NCI-H1105 (cell line): ENCODE measurements around the gene CUL7.
"Not testable (repeated sequence)": the region's sequence is repeated elsewhere in the genome, so short reads cannot be mapped to it uniquely, and the experiment has no call there.

Experiments used
- DNase-seq: peaks from one replicate; lab custom pipeline; 2025; lab: John Stamatoyannopoulos, UW

Gene CUL7

DNA sequence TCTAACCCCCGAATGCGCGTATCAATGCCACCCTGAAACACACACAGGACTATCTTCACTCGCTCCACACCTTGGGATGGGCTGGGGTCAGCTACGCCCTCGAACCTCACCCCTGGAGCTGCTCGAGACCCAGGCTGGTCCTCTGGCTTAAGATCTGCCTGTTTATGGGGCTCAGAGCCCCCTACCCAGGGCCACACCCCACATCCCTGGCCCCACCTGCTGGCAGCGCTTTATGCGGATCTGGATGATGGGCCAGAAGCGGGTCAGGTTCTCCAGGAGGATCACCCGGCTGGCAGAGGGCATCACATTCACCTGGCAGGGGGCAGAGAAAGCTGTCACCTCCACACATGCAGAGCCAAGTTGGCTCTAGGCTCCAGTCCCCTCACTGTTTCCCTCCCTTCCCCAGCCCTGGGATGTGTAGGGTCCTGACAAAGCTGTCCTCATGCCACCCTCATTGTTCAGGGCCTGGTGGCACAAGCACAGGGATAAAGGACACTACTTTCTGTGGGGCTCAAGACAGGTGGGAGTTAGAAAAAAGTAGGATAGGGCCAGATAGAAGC lies 8.2 kb downstream of the CUL7 start:
- DNase-seq: no peak

DNA sequence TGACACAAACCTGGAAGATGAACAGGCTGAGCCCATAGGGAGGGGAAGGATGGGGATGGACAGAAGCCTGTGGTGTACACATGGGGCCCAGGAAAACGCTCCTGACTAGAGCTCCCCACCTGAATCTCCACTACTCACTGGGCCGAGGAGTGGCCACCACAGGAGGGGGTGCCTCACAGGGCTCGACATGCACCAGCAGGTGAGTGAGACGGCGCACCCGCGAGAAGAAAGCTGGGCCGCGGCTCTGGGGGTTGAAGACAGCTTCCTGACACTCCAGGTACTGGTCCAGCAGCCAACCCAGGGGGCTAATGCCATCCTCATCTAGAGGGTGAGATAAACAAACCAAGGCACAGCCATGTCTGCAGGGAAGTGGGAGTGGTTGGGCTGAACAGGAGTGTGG lies 10.3 kb downstream of the CUL7 start:
- no peak for DNase-seq

DNA sequence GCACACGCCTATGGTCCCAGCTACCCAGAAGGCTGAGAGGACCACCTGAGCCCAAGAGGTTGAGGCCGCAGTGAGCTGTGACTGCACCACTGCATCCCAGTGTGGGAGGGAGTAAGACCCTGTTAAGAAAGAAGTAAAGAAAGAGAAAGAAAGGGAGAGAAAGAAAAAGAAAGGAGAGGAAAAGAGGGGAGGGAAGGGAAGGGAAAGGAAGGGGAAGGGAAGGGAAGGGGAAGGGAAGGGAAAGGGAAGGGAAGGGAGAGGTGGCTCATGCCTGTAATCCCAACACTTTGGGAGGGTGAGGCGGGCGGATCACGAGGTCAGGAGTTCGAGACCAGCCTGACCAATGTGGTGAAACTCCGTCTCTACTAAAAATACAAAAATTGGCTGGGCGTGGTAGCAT lies 12.2 kb downstream of the CUL7 start:
- not testable (repeated sequence) for DNase-seq

DNA sequence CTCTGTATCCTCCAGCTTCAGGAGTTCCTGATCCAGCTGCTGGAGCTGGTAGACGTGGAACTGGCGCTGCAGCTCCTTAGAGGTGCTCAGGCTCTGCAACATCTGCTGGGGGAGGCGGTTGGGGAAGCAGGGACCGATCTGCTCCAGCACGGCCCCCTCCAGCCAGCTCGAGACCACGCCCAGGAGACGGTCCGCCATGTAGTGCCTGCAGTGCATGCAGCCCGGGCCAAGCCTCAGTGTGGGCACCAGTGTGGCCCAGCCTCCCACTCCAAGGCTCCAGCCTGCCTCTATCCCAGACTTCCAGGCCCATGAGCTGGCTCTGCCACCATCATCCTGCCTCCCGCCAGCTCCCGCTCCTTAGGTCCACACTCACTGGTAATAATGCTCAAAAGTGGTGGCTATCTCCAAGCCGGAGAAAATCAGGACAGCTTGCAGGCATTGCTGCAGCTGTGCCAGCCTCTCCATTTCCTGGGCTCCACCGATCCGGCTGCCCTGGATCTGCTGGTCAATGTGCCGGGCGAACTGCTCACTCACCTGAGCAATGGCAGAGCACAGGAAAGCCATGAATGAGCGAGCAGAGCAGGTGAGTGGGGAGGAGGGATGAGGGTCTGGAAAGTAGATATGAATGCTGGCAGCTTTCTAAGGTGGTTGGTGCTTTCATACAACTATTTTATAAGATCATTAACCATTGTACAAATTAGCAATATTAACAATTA lies 13.0 kb downstream of the CUL7 start:
- DNase-seq: no peak

- DNase-seq: no peak
Measured at GRCh38 chr6:43038727-43039126, 14.9 kb downstream of the CUL7 start.

DNA sequence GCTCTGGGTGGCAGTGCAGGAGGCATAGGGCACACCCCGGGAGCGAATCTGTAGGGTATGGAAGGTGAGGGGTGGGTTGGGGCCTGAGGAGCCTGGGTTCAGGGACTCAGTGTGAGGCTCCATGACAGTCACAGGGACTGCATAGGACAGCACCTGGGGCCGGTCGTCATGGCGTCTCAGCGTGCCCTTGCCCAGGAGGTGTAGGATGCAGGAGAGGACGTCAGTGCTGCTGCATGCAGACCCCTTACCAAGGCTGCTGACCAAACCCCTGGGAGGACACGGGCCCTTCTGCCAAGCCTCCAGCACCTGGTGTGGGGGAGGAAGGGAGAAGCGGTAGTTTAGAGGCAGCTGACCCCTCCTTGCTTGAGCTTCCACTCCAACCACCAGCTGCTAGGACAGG lies 15.9 kb downstream of the CUL7 start:
- no peak for DNase-seq

DNA sequence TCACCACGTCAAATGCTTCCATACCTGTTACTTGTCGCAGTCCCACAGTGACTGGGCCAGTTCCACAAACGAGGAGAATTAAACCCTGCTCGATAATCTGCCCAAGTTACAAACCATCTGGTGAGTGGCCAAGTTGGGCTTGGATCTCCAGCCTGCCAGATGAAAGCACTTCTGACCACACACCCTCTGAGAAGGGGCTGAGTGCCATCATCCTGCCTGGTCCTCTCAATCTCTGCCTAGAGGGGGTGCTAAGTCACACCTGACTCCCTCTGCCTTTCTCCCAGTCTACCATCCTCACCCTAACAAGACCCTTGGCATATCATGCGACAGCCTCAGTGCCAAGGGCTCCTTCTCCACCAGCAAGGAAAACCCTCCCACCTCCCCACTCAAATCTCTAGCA lies 16.5 kb downstream of the CUL7 start:
- DNase-seq: no peak

DNA sequence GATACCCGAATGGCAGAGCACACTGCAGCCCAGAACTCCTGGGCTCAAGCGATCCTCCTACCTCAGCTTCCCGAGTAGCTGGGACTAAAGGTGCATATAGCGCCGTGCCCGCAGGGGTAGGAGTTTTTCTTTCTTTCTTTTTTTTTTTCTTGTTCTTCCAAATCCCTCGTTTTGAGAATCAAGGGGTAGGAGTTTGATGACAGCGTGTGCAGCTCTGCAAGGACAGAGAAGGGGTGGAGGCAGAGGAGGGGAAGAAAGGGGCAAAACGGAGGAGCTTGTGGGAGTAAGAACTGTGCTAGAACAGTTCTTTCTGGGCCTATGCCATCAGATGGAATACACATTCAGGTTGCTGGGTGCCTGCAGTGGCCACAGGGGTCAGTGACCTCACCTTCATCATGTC lies 16.9 kb downstream of the CUL7 start:
- no peak for DNase-seq

DNA sequence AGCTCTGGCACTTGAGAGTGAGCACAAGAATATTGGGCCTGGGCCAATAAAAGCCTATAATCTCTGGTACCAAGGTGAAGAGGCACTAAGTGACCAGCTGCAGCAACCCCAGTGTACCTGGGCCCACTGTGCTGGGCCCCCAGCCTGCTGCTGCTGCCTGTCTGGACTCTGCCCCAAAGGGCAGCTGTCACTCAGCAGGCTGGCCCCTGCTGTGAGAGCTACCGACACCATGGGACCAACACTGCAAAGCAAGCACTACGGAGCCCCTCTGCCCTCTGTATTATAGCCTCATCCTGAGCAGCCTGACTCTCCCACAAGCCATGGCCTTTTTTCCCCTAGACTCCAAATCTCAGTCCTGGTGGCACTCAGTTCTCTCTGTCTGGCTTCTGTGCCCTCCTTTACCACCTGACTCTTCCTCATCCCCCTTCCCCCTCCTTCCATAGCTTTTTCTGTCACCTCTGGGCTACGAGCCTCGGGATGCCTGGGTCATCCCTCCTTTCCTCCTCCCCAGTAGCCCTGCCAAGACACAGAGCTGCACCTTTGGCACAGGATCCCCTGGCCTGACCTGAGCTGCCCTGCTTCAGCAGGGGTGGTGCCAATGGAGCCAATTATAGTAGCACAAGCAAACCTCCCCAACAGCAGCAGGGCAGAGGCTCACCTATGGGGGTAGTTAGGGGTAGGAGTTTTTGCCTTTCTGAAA lies 18.0 kb downstream of the CUL7 start:
- no peak for DNase-seq

GRCh38 chr6:43034190-43034525 lies 19.5 kb downstream of the CUL7 start:
- DNase-seq: no peak

GRCh38 chr6:43033496-43034189 lies 20.0 kb downstream of the CUL7 start:
- no peak for DNase-seq

- no peak for DNase-seq
Measured at GRCh38 chr6:43032326-43032725, 21.3 kb downstream of the CUL7 start.

DNA sequence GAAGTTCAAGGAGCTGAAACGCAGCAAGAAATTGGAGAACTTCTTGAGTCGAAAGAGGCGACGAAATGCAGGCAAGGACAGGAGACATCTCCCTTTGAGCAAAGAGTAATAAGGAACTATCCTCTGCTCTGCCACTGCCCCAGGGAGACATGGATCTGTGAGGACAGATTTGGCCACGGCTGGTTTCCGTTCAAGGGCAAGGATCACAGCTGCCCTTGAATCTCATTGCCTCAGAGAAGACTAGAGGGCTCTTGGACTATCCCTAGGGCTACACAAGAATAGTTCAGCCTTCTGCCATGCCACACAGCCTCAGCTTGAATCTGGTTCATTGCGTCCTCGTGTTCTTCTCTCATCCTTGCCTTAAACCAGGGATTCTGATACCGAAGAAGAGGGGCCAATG lies 24.5 kb downstream of the CUL7 start:
- no peak for DNase-seq

DNA sequence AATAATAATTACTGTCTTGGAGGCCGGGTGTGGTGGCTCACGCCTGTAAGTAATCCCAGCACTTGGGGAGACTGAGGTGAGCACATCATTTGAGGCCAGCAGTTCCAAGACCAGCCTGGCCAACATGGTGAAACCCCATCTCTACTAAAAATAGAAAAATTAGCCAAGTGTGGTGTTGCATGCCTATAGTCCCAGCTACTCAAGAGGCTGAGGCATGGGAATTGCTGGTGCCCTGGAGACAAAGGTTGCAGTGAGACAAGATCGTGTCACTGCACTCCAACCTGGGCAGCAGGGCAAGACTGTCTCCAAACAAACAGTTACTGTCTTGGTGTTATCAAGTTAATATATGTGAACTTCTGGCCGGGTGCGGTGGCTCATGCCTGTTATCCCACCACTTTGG lies 27.3 kb downstream of the CUL7 start:
- no peak for DNase-seq

GRCh38 chr6:43024436-43024835 lies 29.2 kb downstream of the CUL7 start:
- DNase-seq: no peak

GRCh38 chr6:43021270-43022047 lies 32.2 kb downstream of the CUL7 start, which contains the start of gene RRP36:
Gene RRP36, plus strand, starts transcription at chr6:43021623. Its CDS starts 32 bp downstream, at chr6:43021655.
- DNase-seq: peak; percentile 68

DNA sequence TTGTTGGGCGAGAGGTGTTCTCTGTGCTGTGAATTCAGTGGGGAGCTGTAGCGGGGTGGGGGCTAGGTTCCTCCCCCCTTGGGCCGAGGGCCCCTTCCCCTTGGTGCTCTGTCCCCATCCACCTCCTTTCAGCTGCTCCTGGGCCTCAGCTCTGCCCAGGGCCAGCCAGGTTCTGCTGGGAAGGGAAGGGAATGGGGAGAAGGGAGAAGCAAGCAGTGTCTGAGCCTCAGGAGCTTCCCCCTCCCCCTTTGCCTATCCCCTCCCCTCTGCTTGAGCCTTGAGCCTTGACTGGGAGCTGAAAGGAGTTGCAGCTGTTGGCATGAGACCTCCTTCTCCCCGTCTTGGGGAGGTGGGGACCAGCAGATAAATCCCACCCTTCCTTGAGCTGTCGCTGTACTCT lies 32.8 kb downstream of the CUL7 start:
- no peak for DNase-seq

DNA sequence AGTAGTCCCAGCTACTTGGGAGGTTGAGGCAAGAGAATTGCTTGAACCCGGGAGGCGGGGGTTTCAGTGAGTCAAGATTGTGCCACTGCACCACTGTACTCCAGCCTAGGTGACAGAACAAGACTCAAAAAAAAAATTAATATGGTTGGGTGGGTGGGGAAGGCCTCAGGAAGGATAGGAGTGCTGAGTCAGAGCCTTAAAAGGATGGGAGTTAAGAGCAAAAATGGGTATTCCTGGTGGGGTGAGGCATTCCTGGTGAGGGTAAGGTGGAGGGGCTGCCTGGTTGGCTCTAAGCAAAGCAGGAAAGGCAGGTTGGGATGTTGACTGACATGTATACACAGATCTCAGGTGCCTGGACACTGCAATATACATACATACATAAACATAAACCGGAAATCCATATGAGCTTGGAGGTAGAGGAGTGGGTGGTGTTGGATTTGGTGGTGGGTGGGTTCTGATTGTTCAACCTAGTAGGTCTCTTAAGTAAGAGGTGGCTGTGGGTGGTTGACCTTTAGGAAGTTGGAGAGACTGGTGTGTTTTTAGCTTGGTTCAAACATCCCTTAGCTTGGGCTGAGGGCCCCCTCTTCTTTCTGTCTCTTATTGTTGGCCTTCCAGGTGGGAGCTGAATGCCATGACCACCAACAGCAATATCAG lies 33.5 kb downstream of the CUL7 start:
- DNase-seq: no peak

- no peak for DNase-seq
Measured at GRCh38 chr6:43019152-43019551, 34.5 kb downstream of the CUL7 start.

DNA sequence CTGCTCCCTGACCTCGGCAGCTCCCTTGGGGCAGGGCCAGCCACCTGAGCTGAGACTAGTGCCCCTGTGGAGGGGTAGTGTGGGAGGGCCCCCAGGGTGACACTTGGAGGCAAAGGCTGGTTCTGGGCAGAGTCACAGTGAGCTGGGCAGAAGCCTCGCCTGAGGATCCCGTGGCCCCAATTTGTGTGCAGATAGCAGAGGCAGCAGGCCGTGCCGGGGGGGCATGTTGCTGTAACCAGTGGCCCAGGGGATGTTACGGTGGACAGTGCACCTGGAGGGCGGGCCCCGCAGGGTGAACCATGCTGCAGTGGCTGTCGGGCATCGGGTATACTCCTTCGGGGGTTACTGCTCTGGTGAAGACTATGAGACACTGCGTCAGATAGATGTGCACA lies 36.7 kb downstream of the CUL7 start:
- no peak for DNase-seq

DNA sequence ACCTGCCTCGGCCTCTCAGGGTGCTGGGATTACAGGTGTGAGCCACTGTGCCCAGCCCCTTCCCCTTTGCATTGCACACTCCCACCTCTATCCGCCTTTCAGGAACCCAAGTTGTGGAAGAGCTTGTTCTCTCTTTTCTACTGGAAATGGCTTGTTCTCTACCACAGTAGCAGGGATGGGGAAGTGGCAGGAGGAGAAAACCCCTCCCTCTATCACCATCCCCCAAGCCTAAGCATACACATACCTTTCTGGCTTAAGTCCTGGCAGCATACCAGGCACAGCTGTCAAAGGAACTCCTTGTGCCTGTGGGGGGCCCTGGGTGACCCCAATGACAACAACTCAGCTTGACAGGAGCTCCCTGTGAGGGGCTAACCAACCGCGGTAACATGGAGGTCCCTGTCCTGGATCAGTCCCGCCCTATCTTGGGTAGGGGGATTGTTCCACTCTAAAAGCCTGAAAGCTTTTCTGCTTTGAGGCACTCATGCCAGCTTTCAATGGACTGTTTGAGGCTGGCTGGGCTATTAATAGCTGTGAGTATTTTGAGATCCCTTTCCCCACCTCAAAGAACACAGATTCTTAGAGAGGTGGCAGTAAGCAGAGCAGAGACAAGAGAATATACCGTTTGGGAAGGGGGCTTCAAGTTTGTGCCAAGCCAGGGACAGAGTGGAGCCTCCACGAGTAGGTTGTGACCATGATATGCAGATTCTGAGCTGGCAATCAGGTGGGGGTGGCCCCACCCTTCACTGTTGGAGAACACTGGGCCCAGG lies 37.3 kb downstream of the CUL7 start:
- no peak for DNase-seq
